Endometrial microvascular endothelial cells (primary cell): ENCODE measurements around the gene CLEC2B. TPM values are rescaled to one million over a fixed set of nuclear protein-coding genes. Genes with fewer than 3 reads are reported as not detected.

Experiments
- in situ Hi-C: cut with HindIII; loops from 2 replicates; pipeline ENCODE4 v1.10.0; 2017; ENCODE audit warnings: low sequenced_read_pairs, low pct_unique_long_range_greater_than_20kb; ENCODE audit errors: inconsistent ontology term
- total RNA-seq: library from RNA; depleted of rRNA; stranded (reverse); fragments of >200 nt; gene quantifications from one replicate; pipeline ENCODE4 v1.2.3, GENCODE V29; 2015; ENCODE audit errors: inconsistent ontology term

The CLEC2B gene
- total RNA-seq, 1 donor from 2014 or later, result 30.8 TPM

GRCh38 chr12:9872742-9873141, 3.6 kb upstream of the CLEC2B start:
- in situ Hi-C loops, result no loop called here

GRCh38 chr12:9872162-9872561, 3.0 kb upstream of the CLEC2B start:
- in situ Hi-C loops, result no loop called here

GRCh38 chr12:9870286-9870866, 1.2 kb upstream of the CLEC2B start:
- in situ Hi-C loops, result no loop called here

GRCh38 chr12:9868951-9869306, 225 bp downstream of the CLEC2B start:
- in situ Hi-C loops, result no loop called here

DNA sequence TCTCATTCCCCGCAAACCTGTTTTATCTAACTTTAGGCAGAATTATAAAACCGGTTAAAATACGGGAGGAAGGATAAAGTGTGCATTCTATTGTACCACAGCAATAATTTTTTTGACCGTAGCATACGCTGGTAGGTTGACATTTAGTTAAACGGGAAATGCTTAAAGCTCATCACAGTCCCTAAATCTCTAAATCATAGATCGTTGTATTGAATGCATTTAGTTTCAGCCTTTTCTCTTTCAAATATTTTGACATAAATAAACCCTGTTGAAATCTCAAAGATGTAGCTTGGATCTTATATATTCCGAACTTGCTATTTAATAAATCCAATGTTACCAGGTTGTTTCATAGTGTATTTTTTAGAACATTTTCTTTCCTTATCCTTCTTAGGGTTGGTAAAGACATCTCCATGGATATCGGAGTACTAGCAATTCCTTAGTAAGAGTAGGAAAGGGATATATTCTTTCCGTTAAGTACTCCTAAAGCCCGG, 798 bp downstream of the CLEC2B start:
- in situ Hi-C loops, result no loop called here

GRCh38 chr12:9867531-9867930, 1.6 kb downstream of the CLEC2B start:
- in situ Hi-C loops, result no loop called here

DNA sequence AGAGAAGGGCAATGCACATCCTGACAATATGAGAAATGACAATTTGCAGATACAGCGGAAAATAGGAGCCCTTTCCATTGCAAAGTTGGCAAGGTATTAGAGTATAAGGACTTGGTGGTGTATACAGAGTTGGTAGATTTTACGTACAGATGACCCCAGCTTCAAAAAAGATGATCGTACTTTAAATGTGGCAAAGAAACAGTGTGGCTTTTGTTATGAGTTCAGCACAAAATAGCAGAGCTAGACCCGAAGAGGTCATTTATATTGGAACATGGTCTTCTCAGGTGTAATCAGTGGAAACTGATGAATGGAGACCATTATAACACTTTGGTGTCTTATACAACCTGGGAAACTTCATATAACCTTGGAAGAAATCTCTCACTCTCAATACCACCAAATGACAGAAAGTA, 2.3 kb downstream of the CLEC2B start:
- in situ Hi-C loops, result no loop called here

DNA sequence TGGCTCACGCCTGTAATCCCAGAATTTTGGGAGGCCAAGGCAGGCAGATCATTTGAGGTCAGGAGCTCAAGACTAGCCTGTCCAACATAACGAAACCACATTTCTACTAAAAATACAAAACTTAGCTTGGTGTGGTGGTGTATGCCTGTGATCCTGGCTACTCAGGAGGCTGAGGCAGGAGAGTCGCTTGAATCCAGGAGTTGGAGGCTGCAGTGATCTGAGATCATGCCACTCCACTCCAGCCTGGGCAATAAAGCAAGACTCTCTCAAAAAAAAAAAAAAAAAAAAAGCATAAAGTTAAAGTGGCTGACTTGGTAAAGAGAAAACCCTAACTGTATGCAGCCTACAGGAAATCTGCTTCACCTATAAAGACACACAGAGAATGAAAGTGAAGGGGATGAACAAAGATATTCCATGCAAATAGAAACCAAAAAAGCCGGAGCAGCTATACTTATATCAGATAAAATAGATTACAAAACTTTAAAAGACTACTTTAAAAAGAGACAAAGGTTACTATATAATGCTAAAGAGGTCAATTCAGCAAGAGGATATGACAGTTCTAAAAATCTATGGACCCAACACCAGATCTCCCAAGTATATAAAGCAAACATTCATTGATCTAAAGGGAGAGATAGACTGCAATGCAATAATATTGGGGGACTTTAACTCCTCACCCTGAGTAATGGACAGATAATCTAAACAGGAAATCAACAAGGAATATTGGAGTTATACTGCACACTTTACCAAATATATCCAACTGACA, 4.1 kb downstream of the CLEC2B start:
- in situ Hi-C loops, result no loop called here

DNA sequence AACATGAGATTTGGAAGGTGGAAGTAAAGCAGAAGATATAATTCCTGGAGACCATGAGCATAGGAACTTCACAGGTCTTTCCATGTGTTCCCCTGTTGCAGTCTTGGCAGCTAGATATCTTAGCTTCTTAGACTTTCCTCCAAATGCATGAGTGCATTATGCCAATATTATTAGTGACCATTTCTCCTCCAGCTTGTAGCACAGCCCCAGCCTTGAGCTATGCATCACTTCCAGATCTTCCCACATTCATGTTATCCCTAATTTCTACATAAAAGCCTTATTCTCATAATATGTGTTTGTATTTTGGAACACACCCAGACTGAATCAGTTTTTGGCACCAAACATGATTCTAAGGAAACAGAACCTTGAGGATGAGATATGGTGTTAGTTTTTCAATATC, 11.0 kb downstream of the CLEC2B start:
- in situ Hi-C loops, result no loop called here

DNA sequence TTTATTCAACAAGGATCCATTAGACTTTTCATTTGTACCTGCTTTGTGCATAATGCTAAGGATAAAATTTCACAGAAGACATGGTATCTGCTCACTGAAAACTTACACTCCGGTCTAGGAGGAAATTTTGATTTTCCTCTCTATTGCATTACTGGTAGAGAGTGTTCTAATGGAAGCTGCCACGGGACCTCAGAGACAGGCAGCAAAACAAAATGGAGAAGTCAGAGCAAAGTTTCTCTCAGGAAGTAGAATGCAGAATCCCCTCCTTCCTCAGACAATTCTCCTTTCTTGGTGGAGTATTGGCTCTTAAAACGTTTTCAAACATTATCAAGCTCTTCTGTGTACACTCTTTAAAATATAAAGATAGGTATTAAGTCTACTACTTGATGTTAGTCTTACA, 12.3 kb downstream of the CLEC2B start:
- in situ Hi-C loops, result no loop called here

- in situ Hi-C loops, result no loop called here
Measured at GRCh38 chr12:9856151-9856550, 13.0 kb downstream of the CLEC2B start.

DNA sequence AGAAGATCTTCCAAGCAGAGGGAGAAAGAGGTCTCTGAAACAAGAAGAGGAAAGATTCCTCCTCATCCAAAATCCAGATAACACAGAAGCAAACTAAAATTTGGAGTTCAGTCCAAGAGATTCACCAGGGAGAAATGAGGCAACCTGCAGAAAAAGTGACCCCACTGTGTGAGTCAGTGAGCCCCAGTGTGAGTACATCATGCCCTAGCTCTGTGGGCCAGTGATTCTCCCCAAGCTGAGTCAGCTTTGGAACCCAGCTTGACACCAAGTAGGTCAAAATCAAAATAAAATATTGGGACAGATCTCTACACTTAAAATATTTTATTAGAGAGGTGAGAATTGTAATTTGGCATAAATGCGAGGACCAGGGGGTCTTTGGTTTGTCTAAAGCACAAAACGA, 17.2 kb downstream of the CLEC2B start:
- in situ Hi-C loops, result no loop called here

GRCh38 chr12:9851050-9851449, 18.1 kb downstream of the CLEC2B start:
- in situ Hi-C loops, result no loop called here

DNA sequence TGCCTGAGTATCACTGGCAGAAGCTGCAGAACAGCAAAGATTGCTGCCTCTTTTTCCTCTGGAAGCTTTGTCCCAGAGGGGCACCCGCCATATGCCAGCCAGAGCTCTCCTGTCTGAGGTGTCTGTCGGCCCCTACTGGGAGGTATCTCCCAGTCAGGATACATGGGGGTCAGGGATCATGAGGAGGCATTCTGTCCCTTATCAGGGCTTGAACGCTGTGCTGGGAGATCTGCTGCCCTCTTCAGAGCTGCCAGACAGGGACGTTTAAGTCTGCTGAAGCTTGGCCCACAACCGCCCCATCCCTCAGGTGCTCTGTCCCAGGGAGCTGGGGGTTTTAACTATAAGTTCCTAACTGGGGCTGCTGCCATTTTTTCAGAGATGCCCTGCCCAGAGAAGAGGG, 20.3 kb downstream of the CLEC2B start:
- in situ Hi-C loops, result no loop called here

DNA sequence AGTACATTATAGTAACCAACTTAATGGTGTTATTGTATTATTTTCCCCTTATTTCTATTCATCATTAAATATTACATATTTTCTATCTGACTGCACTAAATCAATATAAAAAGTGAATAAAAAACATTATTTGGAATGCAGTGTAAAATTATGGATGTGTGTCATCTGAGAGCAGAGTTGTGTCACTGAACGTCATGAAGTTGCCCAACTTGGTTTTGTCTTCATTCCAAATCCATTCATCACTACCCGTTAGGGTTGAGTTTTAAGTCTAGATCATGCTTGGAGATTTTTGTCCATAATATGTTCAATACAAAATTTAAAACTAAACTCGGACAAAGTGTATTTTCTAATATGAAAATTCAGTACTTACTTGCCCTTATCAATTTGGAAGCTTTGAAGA, 25.7 kb downstream of the CLEC2B start:
- in situ Hi-C loops, result no loop called here

DNA sequence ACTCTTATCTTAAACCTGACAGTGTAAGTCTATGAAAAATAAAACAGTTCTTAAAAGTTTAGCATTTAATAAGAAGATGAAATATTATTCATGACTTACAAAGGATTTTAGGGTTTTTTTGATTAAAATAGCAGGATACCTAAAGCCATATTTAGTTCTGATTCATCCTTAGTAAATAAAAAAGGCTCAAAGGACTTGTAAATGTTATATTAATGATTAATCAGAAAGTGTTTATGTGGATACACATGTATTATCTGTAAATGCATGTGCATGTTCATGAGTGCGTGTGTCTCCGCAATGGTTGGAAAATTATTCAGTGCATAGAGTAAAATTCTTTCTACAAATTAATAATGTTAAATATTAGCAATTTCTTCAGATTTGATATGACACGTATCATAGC, 37.4 kb downstream of the CLEC2B start:
- in situ Hi-C loops, result no loop called here

GRCh38 chr12:9829982-9830381, 39.2 kb downstream of the CLEC2B start:
- in situ Hi-C loops, result no loop called here

GRCh38 chr12:9829483-9829882, 39.7 kb downstream of the CLEC2B start:
- in situ Hi-C loops, result no loop called here

GRCh38 chr12:9827209-9827888, 41.8 kb downstream of the CLEC2B start, which contains the start of gene KLRF1:
Gene KLRF1, plus strand, starts transcription at chr12:9827481. Its CDS starts 64 bp downstream, at chr12:9827545.
- in situ Hi-C loops, result no loop called here

DNA sequence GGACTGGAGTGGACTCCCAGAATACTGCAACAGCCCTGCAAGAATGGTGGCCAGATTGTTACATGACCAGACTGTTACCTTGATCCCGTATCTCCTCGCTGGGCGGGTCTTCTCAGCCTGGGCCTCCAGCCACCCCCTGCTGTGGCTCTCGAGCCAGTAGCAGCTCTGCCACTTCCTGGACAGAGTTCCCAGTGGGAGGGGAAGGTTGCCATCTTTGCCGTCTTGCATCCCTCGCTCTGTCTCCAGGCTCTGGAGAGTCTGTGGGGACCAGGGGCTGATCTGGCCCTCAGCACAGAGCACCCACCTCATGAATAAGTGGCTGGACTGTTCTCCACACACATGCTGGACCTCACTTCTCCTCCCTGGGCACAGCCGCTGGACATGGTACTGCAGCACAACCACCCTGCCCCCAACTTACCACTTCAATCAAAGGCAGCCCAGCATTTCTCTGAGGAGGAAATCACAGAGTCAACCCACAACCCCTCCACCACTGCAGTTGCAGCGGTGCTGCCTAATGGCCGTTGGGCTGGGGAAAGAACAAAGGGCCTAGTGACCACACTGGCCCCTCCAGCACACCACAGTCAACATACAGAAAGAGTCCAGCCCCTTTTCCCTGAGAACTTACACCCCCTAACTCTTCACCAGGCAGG, 48.7 kb downstream of the CLEC2B start:
- in situ Hi-C loops, result no loop called here
